OCI-LY7 (cell line): ENCODE measurements around the gene FMC1. TPM values are rescaled to one million over a fixed set of nuclear protein-coding genes. Genes with fewer than 3 reads are reported as not detected.

ENCODE experiments used
- BruUV-seq: library from RNA; stranded (reverse); fragments of 400-500 nt; replicated peaks from 2 replicates; lab custom pipeline; 2021; lab: Mats Ljungman, UMichigan
- CTCF ChIA-PET: fragments of 300-600 bp; sonication (Branson Sonifier 250); formaldehyde crosslinking; loops from one replicate; lab custom pipeline; 2022; ENCODE audit warnings: antibody characterized with exemption; ENCODE audit not compliant: unreplicated experiment; lab: Charles Lee
- POLR2A ChIA-PET: fragments of 300-600 bp; sonication (Branson Sonifier 250); formaldehyde crosslinking; loops from one replicate; lab custom pipeline; 2022; ENCODE audit warnings: antibody characterized with exemption; lab: Charles Lee
- DNase-seq: peaks from one replicate; pipeline ENCODE4 v3.0.0-alpha.2; 2015; ENCODE audit warnings: low spot score
- H2AFZ ChIP-seq: fragments of 200-600 bp; sonication (generic), shearing (Covaris generic); 2 replicates; pipeline ENCODE4 v1.6.1; 2014; ENCODE audit warnings: mild to moderate bottlenecking, antibody characterized with exemption, low read length, moderate library complexity
- H3K27ac ChIP-seq: fragments of 200-600 bp; sonication (generic); 2 replicates; pipeline ENCODE4 v1.5.1; 2014; ENCODE audit warnings: mixed run types, low read depth, mild to moderate bottlenecking, moderate library complexity, low read length, inconsistent platforms; ENCODE audit not compliant: poor library complexity, severe bottlenecking
- H3K36me3 ChIP-seq: fragments of 200-600 bp; sonication (generic); 2 replicates; pipeline ENCODE4 v1.6.1; 2014; ENCODE audit warnings: mild to moderate bottlenecking, antibody characterized with exemption, low read length, moderate library complexity, mixed read lengths; ENCODE audit not compliant: insufficient read depth
- H3K4me1 ChIP-seq: fragments of 200-600 bp; sonication (generic); 2 replicates; pipeline ENCODE4 v1.5.1; 2014; ENCODE audit warnings: mild to moderate bottlenecking, low read length; ENCODE audit not compliant: insufficient read depth, poor library complexity, severe bottlenecking
- H3K4me2 ChIP-seq: fragments of 200-600 bp; sonication (generic); 2 replicates; pipeline ENCODE4 v1.6.1; 2014; ENCODE audit warnings: mild to moderate bottlenecking, low read length
- H3K4me3 ChIP-seq: fragments of 200-600 bp; sonication (generic); 2 replicates; pipeline ENCODE4 v1.5.1; 2014; ENCODE audit warnings: mild to moderate bottlenecking, low read depth, low read length; ENCODE audit not compliant: poor library complexity, severe bottlenecking
- H3K79me2 ChIP-seq: fragments of 200-600 bp; sonication (generic); 2 replicates; pipeline ENCODE4 v1.6.1; 2016; ENCODE audit warnings: low read depth, mild to moderate bottlenecking, low read length, moderate library complexity, mixed read lengths; ENCODE audit not compliant: insufficient read depth
- H3K9me2 ChIP-seq: fragments of 200-600 bp; sonication (generic); 2 replicates; pipeline ENCODE4 v1.6.1; 2016; ENCODE audit warnings: mild to moderate bottlenecking, low read length, mixed read lengths; ENCODE audit not compliant: insufficient read depth
- H3K9me3 ChIP-seq: fragments of 200-600 bp; sonication (generic); 2 replicates; pipeline ENCODE4 v1.6.1; 2014; ENCODE audit warnings: mild to moderate bottlenecking, mixed run types, low read length, mixed read lengths
- H4K20me1 ChIP-seq: fragments of 200-600 bp; sonication (generic); 2 replicates; pipeline ENCODE4 v1.6.1; 2014; ENCODE audit warnings: mild to moderate bottlenecking, antibody characterized with exemption, low read length, moderate library complexity, mixed read lengths; ENCODE audit not compliant: insufficient read depth
- CTCF ChIP-seq: fragments of 200-600 bp; sonication (generic); conservative IDR thresholded peaks from 2 replicates; pipeline ENCODE4 v1.5.1; 2014; ENCODE audit warnings: mild to moderate bottlenecking, antibody characterized with exemption, low read length, moderate library complexity, mixed read lengths
- EZH2phosphoT487 ChIP-seq: fragments of 200-600 bp; sonication (generic); IDR thresholded peaks from 2 replicates; pipeline ENCODE4 v1.6.1; 2018; ENCODE audit warnings: low read depth, borderline replicate concordance, mild to moderate bottlenecking, mixed run types, antibody characterized with exemption, low read length, moderate library complexity, mixed read lengths
- intact Hi-C: fragments of 100-400 bp; cut with micrococcal nuclease; formaldehyde crosslinking; loops from one replicate; pipeline ENCODE4 v1.10.0; 2022; ENCODE audit not compliant: unreplicated experiment
- total RNA-seq, 2 experiments: library from RNA; depleted of rRNA in 1 of 2; stranded (reverse); fragments of >200 nt in 1 of 2; shearing (Covaris generic) in 1 of 2; gene quantifications; 2 replicates each; pipeline ENCODE4 v1.2.3, GENCODE V29; 2014 to 2022

Gene FMC1
- total RNA-seq, 2 experiments from 2014 or later: 15.1 to 19.5 TPM

- ChIA-PET CTCF (no interaction called here), POLR2A (interaction anchor here (0.6 to 0.8 kb wide), 4 partner anchors 8 to 806 kb away, joined by 3 to 5 read pairs (median 3); no protein-coding TSS in a partner anchor)
- no peak overlapping the region for H2AFZ ChIP-seq
- H3K27ac ChIP-seq: no peak overlapping the region
- H3K4me3 ChIP-seq: peak overlapping the region; percentile 90
- H4K20me1 ChIP-seq: peaks cover 49% of the 10 kb centered on the region
- H3K9me2 ChIP-seq: no peaks in the 10 kb centered on the region
- H3K4me2 ChIP-seq: peak overlapping the region; percentile 95
- H3K9me3 ChIP-seq: no peaks in the 10 kb centered on the region
- peaks cover 30% of the 10 kb centered on the region for H3K4me1 ChIP-seq
- peaks cover 82% of the 10 kb centered on the region for H3K79me2 ChIP-seq
- no peak for TF ChIP-seq CTCF
- TF ChIP-seq EZH2phosphoT487: no peak
- no peak for DNase-seq
- BruUV-seq: no TSS peak
- H3K36me3 ChIP-seq: peaks cover 53% of the 10 kb centered on the region
- intact Hi-C loops: no loop called here
Measured at GRCh38 chr7:139362302-139362701, 21.2 kb downstream of the FMC1 start.

GRCh38 chr7:139362981-139363380 is 21.8 kb downstream of the FMC1 start:
- peaks cover 56% of the 10 kb centered on the region for H4K20me1 ChIP-seq

More at GRCh38 chr7:139362981-139363380, 21.8 kb downstream of the FMC1 start:
- Histone ChIP-seq H3K27ac (no peak overlapping the region), H3K4me1 (peaks cover 28% of the 10 kb centered on the region), H3K9me2 (no peaks in the 10 kb centered on the region), H3K4me2 (peak overlapping the region; percentile 95), H3K4me3 (peak overlapping the region; percentile 90), H2AFZ (no peak overlapping the region), H3K79me2 (peaks cover 83% of the 10 kb centered on the region), H3K9me3 (no peaks in the 10 kb centered on the region), H3K36me3 (peaks cover 60% of the 10 kb centered on the region)
- ChIA-PET POLR2A (interaction anchor here (0.6 to 1.5 kb wide), 4 partner anchors 19 to 485 kb away, joined by 3 to 5 read pairs (median 4); no protein-coding TSS in a partner anchor), CTCF (no interaction called here)
- no peak for DNase-seq
- intact Hi-C loops: no loop called here
- no peak for TF ChIP-seq EZH2phosphoT487
- no peak for TF ChIP-seq CTCF
- no TSS peak for BruUV-seq
